Calu3 (cell line): ENCODE results near the gene BCL7A. TPM values are rescaled to one million over a fixed set of nuclear protein-coding genes. Genes with fewer than 3 reads are reported as not detected.

Experiments used
- BruUV-seq: library from RNA; stranded (reverse); fragments of 400-500 nt; replicated peaks from 2 replicates; lab custom pipeline; 2021; lab: Mats Ljungman, UMichigan
- CTCF ChIA-PET: fragments of 300-600 bp; sonication (Branson Sonifier 250); formaldehyde crosslinking; loops from one replicate; lab custom pipeline; 2022; ENCODE audit warnings: antibody characterized with exemption; lab: Charles Lee
- DNase-seq: peaks from one replicate; pipeline ENCODE4 v3.0.0; 2022
- H3K27ac Mint-ChIP-seq: one replicate; pipeline ENCODE4 v1.8.0; 2022; ENCODE audit warnings: mixed read lengths; ENCODE audit not compliant: unreplicated experiment
- H3K27me3 Mint-ChIP-seq: one replicate; pipeline ENCODE4 v1.8.0; 2022; ENCODE audit warnings: mixed read lengths; ENCODE audit not compliant: unreplicated experiment
- H3K36me3 Mint-ChIP-seq: one replicate; pipeline ENCODE4 v1.8.0; 2022; ENCODE audit warnings: mild to moderate bottlenecking, moderate library complexity, mixed read lengths; ENCODE audit not compliant: insufficient read depth, unreplicated experiment
- H3K4me1 Mint-ChIP-seq: one replicate; pipeline ENCODE4 v1.8.0; 2022; ENCODE audit warnings: mild to moderate bottlenecking, low read depth, mixed read lengths; ENCODE audit not compliant: unreplicated experiment
- H3K4me3 Mint-ChIP-seq: one replicate; pipeline ENCODE4 v1.8.0; 2022; ENCODE audit warnings: mild to moderate bottlenecking, low read depth, moderate library complexity, mixed read lengths; ENCODE audit not compliant: unreplicated experiment
- H3K9me3 Mint-ChIP-seq: one replicate; pipeline ENCODE4 v1.8.0; 2022; ENCODE audit warnings: low read depth, mixed read lengths; ENCODE audit not compliant: unreplicated experiment
- CTCF ChIP-seq: fragments of 200-600 bp; IDR thresholded peaks from one replicate; pipeline ENCODE4 v1.8.0; 2022; ENCODE audit warnings: antibody characterized with exemption; ENCODE audit not compliant: unreplicated experiment
- intact Hi-C: fragments of 100-400 bp; cut with micrococcal nuclease; formaldehyde crosslinking; loops from one replicate; pipeline ENCODE4 v1.10.0; 2022; ENCODE audit not compliant: unreplicated experiment
- total RNA-seq: library from RNA; stranded (reverse); gene quantifications from 2 replicates; pipeline ENCODE4 v1.2.3, GENCODE V29; 2022

The BCL7A gene
- total RNA-seq, 1 experiment from 2014 or later: 21.0 TPM

DNA sequence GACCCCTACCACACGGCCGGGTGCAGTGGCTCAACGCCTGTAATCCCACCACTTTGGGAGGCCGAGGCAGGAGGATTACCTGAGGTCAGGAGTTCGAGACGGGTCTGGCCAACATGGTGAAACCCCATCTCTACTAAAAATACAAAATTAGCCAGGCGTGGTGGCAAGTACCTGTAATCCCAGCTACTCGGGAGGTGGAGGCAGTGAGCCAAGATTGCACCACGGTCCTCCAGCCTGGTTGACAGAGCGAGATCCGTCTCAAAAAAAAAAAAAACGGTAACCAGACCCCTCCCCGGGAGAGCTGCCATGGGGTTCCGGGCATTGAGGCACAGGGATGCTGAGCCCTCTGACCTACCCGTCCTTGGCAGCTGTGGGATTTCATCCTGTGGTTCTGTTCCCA lies 21.8 kb downstream of the BCL7A start:
- Mint-ChIP-seq H3K4me3 (no peak overlapping the region), H3K27me3 (no peaks in the 10 kb centered on the region), H3K36me3 (peaks cover 55% of the 10 kb centered on the region), H3K9me3 (no peaks in the 10 kb centered on the region), H3K4me1 (peaks cover 16% of the 10 kb centered on the region), H3K27ac (no peak overlapping the region)
- CTCF ChIA-PET: no interaction called here
- TF ChIP-seq CTCF: no peak
- intact Hi-C loops: no loop called here
- BruUV-seq: no TSS peak
- no peak for DNase-seq

DNA sequence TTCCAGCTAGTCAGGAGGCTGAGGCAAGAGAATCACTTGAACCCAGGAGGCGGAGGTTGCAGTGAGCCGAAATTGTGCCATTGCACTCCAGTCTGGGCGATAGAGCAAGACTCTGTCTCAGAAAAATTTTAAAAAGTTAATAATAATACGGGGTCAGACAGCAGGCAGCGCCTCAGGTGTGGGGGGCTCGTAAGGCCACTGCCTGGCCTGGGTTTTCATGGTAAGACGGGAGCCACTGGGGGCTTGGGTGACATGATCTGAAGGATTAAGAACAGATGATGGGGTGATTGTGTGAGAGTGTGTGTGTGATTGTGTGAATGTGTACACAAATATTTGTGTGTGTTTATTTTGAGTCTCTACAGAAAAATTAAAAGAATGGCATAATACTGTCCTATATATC lies 23.6 kb downstream of the BCL7A start:
- CTCF ChIA-PET: no interaction called here
- no peak for DNase-seq
- H3K27me3 Mint-ChIP-seq: no peaks in the 10 kb centered on the region
- no peak overlapping the region for H3K27ac Mint-ChIP-seq
- intact Hi-C loops: no loop called here
- H3K9me3 Mint-ChIP-seq: no peaks in the 10 kb centered on the region
- peaks cover 66% of the 10 kb centered on the region for H3K36me3 Mint-ChIP-seq
- peaks cover 14% of the 10 kb centered on the region for H3K4me1 Mint-ChIP-seq
- no peak overlapping the region for H3K4me3 Mint-ChIP-seq
- TF ChIP-seq CTCF: no peak
- no TSS peak for BruUV-seq

- H3K27me3 Mint-ChIP-seq: no peaks in the 10 kb centered on the region
- no peaks in the 10 kb centered on the region for H3K9me3 Mint-ChIP-seq
- no peak overlapping the region for H3K27ac Mint-ChIP-seq
- CTCF ChIA-PET: interaction anchor here (0.7 kb wide), 1 partner anchor 162 kb away, joined by 4 read pairs; no protein-coding TSS in a partner anchor
- no peak overlapping the region for H3K4me3 Mint-ChIP-seq
- intact Hi-C loops: no loop called here
- H3K36me3 Mint-ChIP-seq: peaks cover 62% of the 10 kb centered on the region
- TF ChIP-seq CTCF: no peak
- H3K4me1 Mint-ChIP-seq: peaks cover 5% of the 10 kb centered on the region
- DNase-seq: no peak
- BruUV-seq: no TSS peak
Measured at GRCh38 chr12:122046145-122046544, 24.5 kb downstream of the BCL7A start.

- BruUV-seq: no TSS peak
- TF ChIP-seq CTCF: no peak
- Mint-ChIP-seq H3K27ac (no peak overlapping the region), H3K27me3 (no peaks in the 10 kb centered on the region), H3K4me3 (no peak overlapping the region), H3K9me3 (no peaks in the 10 kb centered on the region), H3K4me1 (no peaks in the 10 kb centered on the region), H3K36me3 (peaks cover 52% of the 10 kb centered on the region)
- CTCF ChIA-PET: no interaction called here
- intact Hi-C loops: no loop called here
- no peak for DNase-seq
Measured at GRCh38 chr12:122048151-122048550, 26.5 kb downstream of the BCL7A start.
